AG09319 (cell line): Measurements from ENCODE around the gene CIAO2B.

Experiments used
- DNase-seq: peaks from one replicate; pipeline ENCODE4 v3.0.0-alpha.2; 2010; ENCODE audit warnings: low read depth; ENCODE audit errors: extremely low read depth
- CTCF ChIP-seq: IDR thresholded peaks from 2 replicates; pipeline ENCODE4 v1.5.1; 2011; ENCODE audit warnings: low read depth, mild to moderate bottlenecking, inconsistent platforms, low read length, moderate library complexity

CIAO2B gene

DNA sequence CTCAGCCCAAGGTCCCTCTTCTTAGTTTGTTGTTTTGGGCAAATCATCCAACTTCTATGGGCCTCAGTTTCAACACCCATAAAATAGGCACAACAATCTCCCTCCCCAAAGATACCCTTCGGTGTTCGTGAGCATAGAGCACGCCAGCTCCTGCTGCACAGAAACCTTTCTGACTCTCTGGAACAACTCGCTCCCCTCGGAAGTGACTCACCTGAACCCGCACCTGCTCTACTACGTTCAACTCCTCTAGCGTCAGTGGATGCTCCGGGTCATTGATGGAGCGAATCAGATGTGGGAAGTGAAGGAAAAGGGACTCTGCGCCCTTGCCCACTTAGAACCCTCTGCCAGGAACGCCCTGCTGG is 445 bp downstream of the CIAO2B start:
- no peak for DNase-seq
- no peak for TF ChIP-seq CTCF

GRCh38 chr16:66932076-66932475 is 2.1 kb downstream of the CIAO2B start:
- TF ChIP-seq CTCF: no peak
- DNase-seq: no peak

- no peak for DNase-seq
- TF ChIP-seq CTCF: no peak
Observed at GRCh38 chr16:66931665-66932064, 2.5 kb downstream of the CIAO2B start.

DNA sequence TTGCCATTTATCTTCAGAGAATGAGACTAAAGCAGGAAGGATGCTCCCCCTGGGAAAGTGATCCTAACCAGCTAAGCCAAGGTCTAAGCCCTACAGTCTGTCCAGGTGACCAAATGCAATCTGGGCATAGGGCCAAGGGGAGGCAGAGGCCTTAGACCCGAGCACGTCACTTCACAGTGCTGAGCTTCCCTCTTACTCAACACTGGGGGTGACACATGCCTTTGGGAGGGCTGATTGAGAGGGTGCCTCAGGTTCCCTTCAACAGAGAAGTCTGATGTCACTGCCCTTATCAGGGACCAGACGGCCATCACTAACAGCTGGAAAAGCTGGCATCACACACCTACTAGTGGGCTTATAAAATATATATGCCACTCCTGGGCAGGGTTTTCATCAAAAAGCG is 4.0 kb downstream of the CIAO2B start:
- TF ChIP-seq CTCF: no peak

DNA sequence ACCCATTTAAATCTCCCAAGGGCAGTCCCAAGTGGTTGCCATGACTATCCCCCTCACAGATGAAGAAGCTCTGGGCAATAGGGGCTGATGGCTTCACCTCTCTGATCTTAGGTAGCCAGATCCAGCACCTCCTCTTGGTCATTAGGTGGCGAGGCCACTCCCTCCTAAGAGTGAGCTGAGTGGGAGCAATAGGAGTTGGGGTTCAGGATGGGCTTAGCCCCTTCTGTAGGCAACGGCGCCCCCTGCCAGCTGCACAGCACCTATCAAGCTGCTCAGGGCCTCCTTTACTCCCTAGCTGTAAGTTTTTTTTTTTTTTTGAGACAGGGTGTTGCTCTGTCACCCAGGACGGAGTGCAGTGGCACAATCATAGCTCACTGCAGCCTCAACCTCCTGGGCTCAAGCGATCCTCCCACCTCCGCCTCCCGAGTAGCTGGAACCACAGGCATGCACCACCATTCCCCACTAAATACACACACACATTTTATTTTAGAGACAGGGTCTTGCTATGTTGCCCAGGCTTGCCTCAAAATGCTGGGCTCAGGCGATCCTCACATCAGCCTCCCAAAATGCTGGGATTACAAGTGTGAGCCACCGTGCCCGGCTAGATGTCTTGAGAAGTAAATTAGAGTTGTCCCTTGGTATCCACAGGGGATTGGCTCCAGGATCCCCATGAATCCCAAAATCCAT is 5.4 kb downstream of the CIAO2B start:
- DNase-seq: no peak
- TF ChIP-seq CTCF: peak; percentile 46

More for the DNA sequence above, 4.0 kb downstream of the CIAO2B start:
- no peak for DNase-seq

DNA sequence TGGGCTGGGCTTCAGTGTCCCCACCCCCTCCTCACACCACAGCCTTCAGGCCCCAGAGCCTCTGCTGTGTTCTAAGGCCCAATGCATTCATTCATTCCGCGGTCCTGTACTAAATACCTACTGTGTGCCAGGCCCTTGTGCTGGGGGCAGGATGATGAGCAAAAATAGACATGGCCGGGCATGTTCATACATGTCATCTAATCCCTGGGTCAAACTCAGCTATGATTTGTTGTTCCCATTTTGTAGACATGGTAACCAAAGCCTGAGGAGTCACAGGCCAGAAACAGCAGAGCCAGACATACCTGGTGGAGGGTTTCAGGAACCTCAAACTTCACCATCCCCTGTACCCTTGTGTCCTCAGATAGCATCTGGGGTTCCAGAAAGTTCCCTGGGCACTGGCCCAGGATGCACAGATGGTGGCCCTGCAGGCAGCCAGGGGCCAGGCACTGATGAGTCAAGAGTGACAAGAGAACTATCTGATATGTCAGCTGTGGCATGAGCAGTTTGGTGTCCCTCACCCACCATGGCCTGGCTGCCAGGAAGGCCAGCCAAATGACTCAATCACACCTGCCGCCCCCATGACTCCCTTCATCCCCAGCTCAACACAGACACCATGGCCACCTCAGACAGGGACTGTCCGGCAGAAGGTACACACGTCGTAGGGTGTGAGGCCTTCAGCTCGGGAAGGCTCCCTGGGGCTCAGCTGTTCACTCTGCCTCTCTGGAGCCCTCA is 6.1 kb downstream of the CIAO2B start:
- DNase-seq: no peak
- TF ChIP-seq CTCF: no peak

- no peak for TF ChIP-seq CTCF
- peak; percentile 60 for DNase-seq
Observed at GRCh38 chr16:66926961-66927436, 7.2 kb downstream of the CIAO2B start.
